Esophagus mucosa (tissue), 1 donor: ENCODE data around the gene NUP210. TPM values are rescaled to one million over a fixed set of nuclear protein-coding genes. Genes with fewer than 3 reads are reported as not detected.
"Not testable (repeated sequence)": the region's sequence is repeated elsewhere in the genome, so short reads cannot be mapped to it uniquely, and the experiment has no call there.

Experiments
- ATAC-seq: fragments of 200-7000 bp; cut with Tn5 transposase; one replicate; pipeline ENCODE4 v1.9.1; 2020
- total RNA-seq: library from RNA; stranded (reverse); gene quantifications from one replicate; pipeline ENCODE4 v1.2.4, GENCODE V29; 2023
- donor health status: DM: yes; HTN: yes; CAD: no.

The NUP210 gene
- total RNA-seq, result 14.9 TPM

DNA sequence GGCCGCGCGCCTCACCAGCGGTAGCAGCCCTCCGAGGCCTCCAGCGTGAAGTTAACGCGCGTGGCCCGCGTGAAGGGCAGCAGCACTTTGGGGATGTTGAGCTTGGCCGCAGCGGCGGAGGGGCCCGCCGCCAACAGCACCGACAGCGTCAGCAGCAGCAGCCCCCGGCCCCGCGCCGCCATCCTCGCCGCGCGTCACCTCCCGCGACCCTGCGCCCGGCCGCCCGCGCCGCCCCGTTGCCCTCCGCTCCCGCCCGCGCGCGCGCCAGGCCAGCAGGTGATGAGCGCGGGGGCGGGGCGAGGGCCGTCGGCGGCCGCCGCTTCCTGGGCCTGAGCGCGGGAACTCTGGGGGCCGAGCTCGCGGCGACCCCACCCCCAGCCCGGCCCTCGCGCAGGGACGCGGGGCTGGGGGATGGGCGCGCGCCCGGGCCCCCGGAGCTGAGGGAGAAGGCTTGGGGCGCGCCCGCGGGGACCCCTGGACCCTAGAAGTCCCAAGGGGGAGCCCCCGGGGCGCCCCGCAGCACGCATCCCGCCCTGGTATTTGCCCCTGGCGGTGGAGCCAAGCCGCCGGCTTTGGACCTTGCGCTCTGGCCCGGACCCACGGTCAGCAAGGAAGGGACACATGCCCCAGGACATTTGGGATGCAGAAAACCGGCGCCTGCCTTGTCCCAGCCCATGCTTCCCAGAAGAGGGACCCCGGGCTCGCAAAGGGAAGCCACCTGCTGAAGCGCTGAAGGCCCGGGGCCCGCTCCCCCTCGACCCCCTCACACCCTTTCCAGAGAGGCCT lies at the start of gene NUP210:
NUP210 (minus strand) TSS at position 278 of the 786 bp plus-strand sequence; CDS start at position 182, 96 bp downstream.
- ATAC-seq, result peak; percentile 35

DNA sequence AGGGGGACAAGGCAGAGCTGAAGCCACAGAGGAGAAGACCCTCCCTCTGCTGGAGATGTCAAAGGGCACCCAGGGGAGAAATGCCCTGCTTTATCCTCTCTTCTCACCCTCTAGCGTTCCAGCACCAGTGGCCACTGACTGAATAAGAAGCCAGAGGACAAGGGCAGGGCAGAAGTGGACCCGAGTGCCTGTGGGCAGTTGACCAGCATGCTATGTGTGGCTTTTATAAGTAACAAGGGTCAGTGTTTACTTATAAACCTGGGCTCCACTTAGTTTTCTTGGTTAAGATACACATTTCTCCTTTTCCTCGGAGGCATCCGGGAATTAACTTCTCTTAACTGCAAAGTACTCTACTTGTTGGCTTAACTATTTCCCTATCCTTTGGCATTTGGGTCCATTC lies 46.7 kb upstream of the NUP210 start:
- ATAC-seq, result no peak

DNA sequence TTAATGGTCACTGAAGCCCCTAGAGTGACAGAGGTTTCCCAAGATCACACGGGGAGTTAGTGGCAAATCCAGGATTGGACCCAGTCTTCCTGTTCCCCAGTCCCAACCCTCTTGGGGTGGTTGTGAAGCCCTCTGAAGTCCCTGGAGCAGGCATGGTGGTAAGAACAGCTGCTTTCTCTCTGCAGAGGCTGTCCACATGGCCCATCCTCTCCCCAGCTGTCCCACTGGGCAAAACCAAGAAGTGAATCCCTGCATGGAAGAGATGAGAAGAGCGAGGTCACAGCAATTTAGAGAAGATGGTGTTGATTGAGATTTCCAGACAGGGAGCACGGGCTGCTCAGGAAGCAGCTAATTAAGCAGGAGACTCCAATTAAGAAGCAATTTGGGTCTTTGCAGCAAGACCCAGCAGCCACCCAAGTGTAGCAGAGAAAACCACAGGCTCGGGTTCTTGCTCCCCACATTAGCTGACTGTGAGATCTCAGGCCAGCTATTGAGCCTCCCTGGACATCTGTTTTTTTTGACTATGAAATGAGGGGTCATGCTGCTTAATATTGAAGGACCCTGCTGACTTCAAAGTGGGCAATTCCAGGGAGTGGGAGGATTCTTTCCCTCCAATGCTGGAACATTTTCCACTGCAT lies 45.2 kb upstream of the NUP210 start:
- ATAC-seq, result no peak

DNA sequence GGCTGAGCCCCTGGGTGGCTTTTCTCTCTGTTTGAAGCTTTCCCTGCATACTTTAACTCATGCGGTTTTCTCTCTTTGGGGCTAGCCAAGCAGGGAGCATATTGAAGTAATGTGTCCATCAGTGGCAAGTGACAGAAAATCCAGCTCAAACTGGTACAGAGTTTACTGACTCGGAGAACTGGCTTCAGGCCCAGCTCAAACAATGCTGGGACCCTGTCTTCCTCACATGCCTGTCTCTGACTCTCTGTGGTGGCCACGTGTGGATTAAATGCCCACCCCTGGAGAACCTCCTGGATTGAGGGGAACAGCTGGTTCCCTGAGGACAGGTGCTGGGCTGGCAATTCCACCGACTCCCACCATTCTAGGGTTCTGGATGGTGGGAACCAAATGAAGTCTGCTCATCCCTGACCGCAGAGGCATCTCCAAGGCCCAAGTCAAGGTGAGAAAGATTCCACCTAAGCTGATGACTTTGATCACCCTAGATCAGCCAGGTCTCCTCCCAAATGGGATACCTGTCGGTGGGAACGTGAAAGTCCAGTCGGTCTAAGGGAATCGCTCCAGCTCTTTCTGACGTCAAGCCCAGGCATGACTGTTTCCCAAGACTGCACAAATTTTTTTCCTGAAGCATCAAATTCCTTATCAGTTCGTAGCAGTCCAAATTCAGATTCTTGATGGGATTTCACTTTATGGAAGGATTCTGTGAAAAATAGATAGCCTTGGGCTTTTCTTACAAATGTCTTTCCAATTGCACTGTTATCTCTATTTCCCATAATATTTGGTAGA lies 43.7 kb upstream of the NUP210 start:
- no peak for ATAC-seq

DNA sequence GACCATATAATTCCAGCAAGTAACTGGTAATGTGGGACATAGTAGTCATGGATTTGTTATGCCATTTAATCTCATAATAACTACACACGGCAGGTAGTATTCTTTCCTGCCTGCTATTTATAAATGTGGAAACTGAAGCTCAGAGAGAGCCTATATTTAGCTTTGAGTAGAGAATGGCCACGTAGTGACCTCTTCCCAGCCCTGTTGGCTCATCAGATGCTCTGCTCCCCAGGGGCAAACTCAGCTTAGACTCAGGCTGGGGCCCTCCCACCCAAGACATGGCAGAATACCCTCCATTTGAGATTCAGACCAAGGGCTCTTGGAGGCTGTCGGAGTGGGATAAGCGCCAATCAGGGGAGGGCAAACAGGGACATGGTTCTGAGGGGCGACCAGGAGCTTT lies 42.7 kb upstream of the NUP210 start:
- no peak for ATAC-seq

DNA sequence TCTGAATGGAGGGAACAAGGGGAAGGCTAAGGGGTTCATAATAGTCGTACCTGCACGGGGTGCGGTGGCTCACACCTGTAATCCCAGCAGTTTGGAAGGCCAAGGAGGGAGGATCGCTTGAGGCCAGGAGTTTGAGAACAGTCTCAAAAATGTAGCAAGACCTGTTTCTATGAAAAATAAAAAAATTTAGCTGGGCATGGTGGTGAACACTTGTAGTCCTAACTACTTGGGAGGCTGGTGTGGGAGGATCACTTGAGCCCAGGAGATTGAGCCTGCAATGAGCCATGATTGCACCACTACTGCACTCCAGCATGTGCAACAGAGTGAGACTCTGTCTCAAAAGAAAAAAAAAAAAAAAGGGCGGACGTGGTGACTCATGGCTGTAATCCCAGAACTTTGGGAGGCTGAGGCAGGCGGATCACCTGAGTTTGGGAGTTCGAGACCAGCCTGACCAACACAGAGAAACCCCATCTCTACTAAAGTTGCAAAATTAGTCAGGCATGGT lies 42.1 kb upstream of the NUP210 start:
- no peak for ATAC-seq

- ATAC-seq, result peak; percentile 24
These were observed 41.3 kb upstream of the NUP210 start for GRCh38 chr3:13461169-13462124.

DNA sequence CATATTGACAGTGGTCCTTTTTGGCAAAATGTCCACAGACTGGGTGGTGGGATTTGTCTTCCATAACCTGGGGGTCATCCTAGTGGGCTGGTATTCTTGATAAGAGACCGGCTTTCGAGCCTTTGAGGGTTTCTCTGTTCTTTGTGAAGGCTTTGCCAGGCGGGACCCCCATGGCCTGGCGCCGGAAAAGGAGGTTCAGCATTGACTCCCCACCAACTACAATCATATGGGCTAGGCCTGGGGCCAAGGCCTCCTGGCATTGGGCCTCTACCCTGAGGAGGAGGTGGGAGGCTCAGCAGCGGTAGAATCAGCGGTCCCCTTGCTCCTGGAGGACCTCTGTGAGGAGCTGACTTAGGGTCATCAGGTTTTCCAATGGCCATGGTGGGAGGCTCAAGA lies 40.2 kb upstream of the NUP210 start:
- no peak for ATAC-seq

DNA sequence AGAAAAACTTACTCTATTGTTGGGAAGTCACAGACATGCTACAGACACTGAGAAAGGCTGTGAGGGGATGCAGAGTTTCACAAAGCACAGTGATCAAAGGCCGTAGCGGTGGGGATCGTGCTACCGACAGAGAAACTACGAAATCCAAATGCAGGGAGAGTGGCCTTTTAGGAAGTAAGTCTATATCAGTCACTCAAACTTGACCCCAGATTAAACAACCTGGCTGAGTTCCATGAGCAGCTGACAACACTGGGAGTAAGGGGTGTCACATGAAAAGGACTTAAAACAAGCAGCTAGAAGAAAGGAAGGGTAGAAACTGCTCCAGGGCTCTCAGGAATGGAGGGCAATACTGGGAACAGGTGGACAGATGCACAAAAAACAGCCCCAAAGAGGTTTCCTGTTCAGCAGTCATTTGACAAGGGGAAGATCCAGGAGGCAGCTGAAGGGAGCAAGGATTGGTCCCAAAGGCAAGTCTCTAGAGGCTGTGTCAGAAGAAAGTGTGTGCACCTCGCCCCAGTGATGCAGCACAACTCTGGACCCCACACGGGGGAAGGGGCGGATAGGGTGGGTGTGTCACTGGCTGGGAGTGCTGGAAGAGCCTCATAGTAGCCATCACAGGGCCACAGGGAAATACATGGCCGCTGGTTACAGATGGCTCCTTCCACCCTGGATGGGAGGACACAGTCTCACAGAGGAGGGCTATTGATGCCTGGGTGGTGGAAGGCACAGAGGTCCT lies 39.7 kb upstream of the NUP210 start:
- no peak for ATAC-seq

GRCh38 chr3:13457593-13457992 lies 37.5 kb upstream of the NUP210 start:
- ATAC-seq, result no peak

DNA sequence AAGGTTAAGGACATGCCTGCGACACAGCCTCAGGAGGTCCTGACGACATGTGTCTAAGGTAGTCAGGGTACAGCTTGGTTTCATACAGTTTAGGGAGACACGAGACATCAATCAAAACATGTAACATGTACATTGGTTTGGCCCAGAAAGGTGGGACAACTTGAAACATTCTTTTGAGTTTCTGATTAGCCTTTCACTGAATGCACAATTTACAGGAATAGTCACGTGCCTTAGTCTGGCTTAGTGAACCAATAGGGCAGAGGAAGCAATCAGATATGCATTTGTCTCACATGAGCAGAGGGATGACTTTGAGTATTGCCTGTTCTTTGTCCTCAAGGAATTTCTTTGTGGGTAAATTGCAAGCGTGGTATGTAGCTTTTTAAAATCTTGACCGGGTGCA lies 35.5 kb upstream of the NUP210 start:
- ATAC-seq, result no peak

DNA sequence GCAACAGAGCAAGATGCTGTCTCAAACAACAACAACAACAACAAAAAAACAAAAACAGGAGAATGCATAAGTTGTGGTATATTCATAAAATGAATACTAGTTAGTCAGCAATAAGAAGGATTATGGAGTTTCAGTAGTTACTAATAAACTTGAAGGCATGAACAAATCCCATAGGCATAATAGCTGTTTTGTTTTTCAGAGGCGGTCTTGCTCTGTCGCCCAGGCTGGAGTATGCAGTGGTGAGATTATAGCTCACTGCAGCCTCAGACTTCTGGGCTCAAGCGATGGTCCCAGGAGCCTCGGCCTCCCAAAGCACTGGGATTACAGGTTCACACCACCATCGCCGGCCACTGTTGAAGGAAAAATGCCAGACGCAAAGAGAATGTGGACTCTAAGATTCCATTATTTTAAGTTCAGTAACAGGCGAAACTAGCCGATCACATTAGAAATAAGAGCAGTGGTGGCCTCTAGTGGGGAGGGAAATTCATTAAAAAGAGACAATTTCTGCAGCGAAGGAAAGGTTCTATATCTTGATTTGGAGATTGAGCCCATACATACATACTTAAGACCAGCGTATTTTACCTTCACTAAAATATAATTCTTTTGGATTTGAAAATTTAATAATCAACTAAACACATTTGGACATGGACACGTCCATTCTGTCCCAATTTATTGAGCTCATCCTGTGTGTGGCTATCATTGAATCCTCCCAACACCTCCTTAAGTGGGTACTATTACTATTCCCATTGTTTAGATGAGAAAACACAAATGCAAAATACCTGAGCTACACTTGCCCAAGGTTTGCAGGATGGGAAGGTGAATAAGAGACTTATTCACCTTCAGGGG lies 32.6 kb upstream of the NUP210 start:
- peak; percentile 12 for ATAC-seq

GRCh38 chr3:13451301-13451673 lies 31.2 kb upstream of the NUP210 start:
- ATAC-seq, result peak; percentile 54

GRCh38 chr3:13442882-13443281 lies 22.8 kb upstream of the NUP210 start:
- not testable (repeated sequence) for ATAC-seq

DNA sequence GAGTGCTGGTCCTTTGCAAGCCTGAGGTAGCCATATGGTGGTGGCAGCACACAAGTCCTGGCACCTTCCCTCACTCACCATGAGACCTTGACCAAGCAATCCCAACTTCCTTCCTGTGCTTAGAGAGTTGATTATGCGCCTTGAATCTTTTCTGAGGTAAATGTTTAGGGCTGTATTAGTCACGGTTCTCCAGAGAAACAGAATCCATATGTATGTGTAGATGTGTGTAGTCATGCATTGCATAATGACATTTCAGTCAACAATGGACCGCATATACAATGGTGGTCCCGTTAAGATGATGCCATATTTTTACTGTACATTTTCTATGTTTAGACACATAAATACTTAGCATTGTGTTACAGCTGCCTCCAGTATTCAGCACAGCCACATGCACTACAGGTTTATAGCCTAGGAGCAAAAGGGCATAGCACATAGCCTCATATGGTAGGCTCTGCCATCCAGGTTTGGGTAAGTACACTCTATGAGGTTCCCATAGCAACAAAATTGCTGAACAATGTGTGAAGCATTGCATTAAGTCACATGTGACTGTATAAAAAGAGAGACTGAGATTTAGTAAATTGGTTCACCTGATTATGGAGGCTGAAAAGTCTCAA lies 20.2 kb upstream of the NUP210 start:
- ATAC-seq, result no peak

GRCh38 chr3:13436213-13436612 lies 16.1 kb upstream of the NUP210 start:
- not testable (repeated sequence) for ATAC-seq

DNA sequence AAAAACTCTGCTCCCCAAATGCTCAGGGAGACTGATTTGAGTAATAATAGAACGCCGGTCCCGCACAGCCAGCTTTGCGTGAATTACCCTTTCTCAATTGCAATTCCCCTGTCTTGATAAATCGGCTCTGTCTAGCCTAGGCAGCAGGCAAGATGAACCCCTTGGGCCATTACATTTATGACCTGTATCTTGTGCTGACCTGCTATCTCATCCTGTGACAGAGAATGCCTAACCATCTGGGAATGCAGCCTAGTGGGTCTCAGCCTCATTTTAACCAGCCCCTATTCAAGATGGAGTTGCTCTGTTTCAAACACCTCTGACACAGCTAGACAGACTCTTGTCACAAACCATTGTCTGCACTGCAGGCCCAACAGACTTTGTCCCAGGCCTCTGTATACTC lies 13.8 kb upstream of the NUP210 start:
- ATAC-seq, result no peak

- no peak for ATAC-seq
These were observed 12.0 kb upstream of the NUP210 start for GRCh38 chr3:13432093-13432492.

DNA sequence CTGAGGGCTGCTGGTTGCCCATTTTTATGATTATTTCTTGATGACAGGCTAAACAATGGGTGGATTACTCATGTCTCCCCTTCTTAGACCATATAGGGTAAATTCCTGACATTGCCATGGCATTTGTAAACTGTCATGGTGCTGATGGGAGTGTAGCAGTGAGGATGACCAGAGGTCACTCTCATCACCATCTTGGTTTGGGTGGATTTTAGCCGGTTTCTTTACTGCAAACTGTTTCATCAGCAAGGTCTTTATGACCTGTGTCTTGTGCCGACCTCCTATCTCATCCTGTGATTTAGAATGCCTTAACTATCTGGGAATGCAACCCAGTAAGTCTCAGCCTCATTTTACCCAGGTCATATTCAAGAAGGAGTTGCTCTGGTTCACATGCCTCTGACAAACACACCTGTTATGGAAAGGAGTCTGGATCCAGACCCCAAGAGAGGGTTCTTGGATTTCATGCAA lies 10.3 kb upstream of the NUP210 start:
- ATAC-seq, result not testable (repeated sequence)
